ENCODE measurements around the gene RPL19.

Gene RPL19

GRCh38 chr17:39194985-39195524 lies 5.0 kb upstream of the RPL19 start:
- no peaks in the 10 kb centered on the region for H3K27me3 ChIP-seq (ENCODE audit: control insufficient read depth, insufficient read depth, low read length)
- H3K79me2 ChIP-seq, result peaks cover under 1% of the 10 kb centered on the region
- H3K9ac ChIP-seq, result no peak overlapping the region
- H3K4me2 ChIP-seq (ENCODE audit: low read length), result no peak overlapping the region
- H2AFZ ChIP-seq, result no peak overlapping the region
- peaks cover 6% of the 10 kb centered on the region for H3K4me1 ChIP-seq
- no peak overlapping the region for H3K27ac ChIP-seq
- H3K4me3 ChIP-seq (ENCODE audit: low read depth, low read length), result no peak overlapping the region
- no peaks in the 10 kb centered on the region for H3K9me3 ChIP-seq (ENCODE audit: control insufficient read depth, low read length)
- no peaks in the 10 kb centered on the region for H3K36me3 ChIP-seq (ENCODE audit: control insufficient read depth, insufficient read depth, low read length)
- no peak for TF ChIP-seq CTCF (IDR thresholded peaks at IDR 0.05)

- H3K4me1 ChIP-seq, result peaks cover 6% of the 10 kb centered on the region
Measured at GRCh38 chr17:39195568-39196160, 4.4 kb upstream of the RPL19 start.

DNA sequence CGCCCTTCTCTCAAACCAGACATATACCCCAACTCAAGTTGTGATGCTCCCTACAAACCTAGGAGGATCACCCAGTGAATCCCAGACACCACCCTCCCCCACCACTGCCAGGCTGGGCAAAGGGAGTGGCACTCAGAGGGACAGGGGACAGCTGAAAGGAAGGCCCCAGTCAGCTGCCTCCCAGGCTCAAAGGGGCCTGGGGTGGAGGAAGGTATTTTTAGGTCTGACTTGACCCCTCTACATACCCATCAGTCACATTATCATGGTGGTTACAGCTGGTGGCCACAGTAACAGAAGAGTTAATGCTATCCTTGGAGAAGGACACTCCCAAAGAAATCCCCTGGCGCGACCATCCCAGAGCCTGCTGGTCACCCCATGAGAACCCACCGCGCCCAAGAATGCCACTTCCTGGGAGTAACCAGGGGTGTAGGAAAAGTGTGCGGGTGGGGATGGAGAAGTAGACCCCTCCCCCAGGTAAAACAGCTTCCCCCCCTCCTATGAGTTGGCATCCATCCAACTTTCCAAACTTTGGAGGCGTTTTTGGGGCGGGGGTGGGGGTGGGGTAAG lies 3.8 kb upstream of the RPL19 start:
- H3K9me3 ChIP-seq (ENCODE audit: control insufficient read depth, low read length), result no peaks in the 10 kb centered on the region
- H3K36me3 ChIP-seq (ENCODE audit: control insufficient read depth, insufficient read depth, low read length), result no peaks in the 10 kb centered on the region
- no peak for TF ChIP-seq CTCF (IDR thresholded peaks at IDR 0.05)
- no peak overlapping the region for H2AFZ ChIP-seq
- H3K9ac ChIP-seq, result no peak overlapping the region
- H3K4me1 ChIP-seq, result peaks cover 10% of the 10 kb centered on the region
- no peak overlapping the region for H3K4me3 ChIP-seq (ENCODE audit: low read depth, low read length)
- peaks cover 11% of the 10 kb centered on the region for H3K79me2 ChIP-seq
- no peak overlapping the region for H3K4me2 ChIP-seq (ENCODE audit: low read length)
- no peaks in the 10 kb centered on the region for H3K27me3 ChIP-seq (ENCODE audit: control insufficient read depth, insufficient read depth, low read length)
- H3K27ac ChIP-seq, result no peak overlapping the region

More at GRCh38 chr17:39195568-39196160, 4.4 kb upstream of the RPL19 start:
- H3K27me3 ChIP-seq (ENCODE audit: control insufficient read depth, insufficient read depth, low read length), result no peaks in the 10 kb centered on the region
- TF ChIP-seq CTCF (IDR thresholded peaks at IDR 0.05), result no peak
- H2AFZ ChIP-seq, result no peak overlapping the region
- H3K4me2 ChIP-seq (ENCODE audit: low read length), result no peak overlapping the region
- no peak overlapping the region for H3K9ac ChIP-seq
- no peak overlapping the region for H3K27ac ChIP-seq
- H3K79me2 ChIP-seq, result peaks cover 7% of the 10 kb centered on the region
- H3K4me3 ChIP-seq (ENCODE audit: low read depth, low read length), result no peak overlapping the region
- H3K36me3 ChIP-seq (ENCODE audit: control insufficient read depth, insufficient read depth, low read length), result no peaks in the 10 kb centered on the region
- no peaks in the 10 kb centered on the region for H3K9me3 ChIP-seq (ENCODE audit: control insufficient read depth, low read length)

DNA sequence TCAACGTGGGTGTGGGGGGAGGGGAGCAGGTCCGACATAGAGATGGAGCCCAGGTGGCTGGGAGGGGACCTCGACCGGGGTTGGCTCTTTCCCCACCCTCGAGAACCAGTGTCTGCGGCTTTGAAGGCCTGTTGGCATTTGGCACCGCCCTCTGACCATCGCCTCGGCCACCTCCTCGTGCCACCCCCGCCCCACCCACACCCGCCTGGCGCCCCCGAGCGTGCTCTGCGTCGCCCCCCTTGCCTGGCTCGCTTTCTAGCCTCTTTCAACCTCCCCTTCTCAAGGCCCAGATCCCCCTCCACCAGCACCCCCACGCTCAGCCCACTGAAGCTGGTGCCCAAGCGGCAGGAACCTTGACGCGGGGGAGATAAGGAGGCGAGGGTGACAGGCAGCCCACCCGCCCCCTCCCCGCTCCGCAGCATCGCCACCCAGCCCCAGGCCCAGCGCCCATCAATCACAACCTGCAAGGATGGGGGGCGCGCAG lies 3.2 kb upstream of the RPL19 start:
- Histone ChIP-seq H3K4me3 (ENCODE audit: low read depth, low read length) (peak overlapping the region; percentile 71), H3K9me3 (ENCODE audit: control insufficient read depth, low read length) (no peaks in the 10 kb centered on the region), H3K4me1 (peaks cover 14% of the 10 kb centered on the region), H3K79me2 (peaks cover 11% of the 10 kb centered on the region), H3K9ac (no peak overlapping the region), H3K36me3 (ENCODE audit: control insufficient read depth, insufficient read depth, low read length) (no peaks in the 10 kb centered on the region), H3K27me3 (ENCODE audit: control insufficient read depth, insufficient read depth, low read length) (no peaks in the 10 kb centered on the region), H3K27ac (peak overlapping the region; percentile 61), H2AFZ (peak overlapping the region; percentile 96), H3K4me2 (ENCODE audit: low read length) (peak overlapping the region; percentile 84)
- TF ChIP-seq CTCF (IDR thresholded peaks at IDR 0.05), result no peak
